ENCODE results near the gene TRPM5.

The TRPM5 gene

GRCh38 chr11:2420502-2421225 lies 23.6 kb downstream of the TRPM5 start:
- H3K4me1 Mint-ChIP-seq: peaks cover 3% of the 10 kb centered on the region
- CTCF ChIA-PET: interaction anchor here (0.6 to 10.3 kb wide), 26 partner anchors 9 to 472 kb away, joined by 3 to 279 read pairs (median 6); partner anchors contain the start of genes C11orf21, TSPAN32 and TSSC4
- DNase-seq: peak; percentile 80
- H3K27me3 Mint-ChIP-seq: no peaks in the 10 kb centered on the region
- no peak overlapping the region for H3K4me3 Mint-ChIP-seq
- H3K9me3 Mint-ChIP-seq: no peaks in the 10 kb centered on the region
- H3K27ac Mint-ChIP-seq: no peak overlapping the region
- no peaks in the 10 kb centered on the region for H3K36me3 Mint-ChIP-seq

GRCh38 chr11:2419638-2420501 lies 24.4 kb downstream of the TRPM5 start:
- no peak overlapping the region for H3K4me3 Mint-ChIP-seq

GRCh38 chr11:2418693-2419360 lies 25.5 kb downstream of the TRPM5 start:
- Mint-ChIP-seq H3K9me3 (no peaks in the 10 kb centered on the region), H3K27ac (no peak overlapping the region)
- DNase-seq: no peak

More at GRCh38 chr11:2419638-2420501, 24.4 kb downstream of the TRPM5 start:
- H3K4me1 Mint-ChIP-seq: peaks cover 3% of the 10 kb centered on the region
- no peaks in the 10 kb centered on the region for H3K9me3 Mint-ChIP-seq
- CTCF ChIA-PET: interaction anchor here (0.6 to 10.3 kb wide), 20 partner anchors 11 to 472 kb away, joined by 3 to 279 read pairs (median 8); partner anchors contain the start of genes C11orf21, TSPAN32 and TSSC4
- H3K36me3 Mint-ChIP-seq: no peaks in the 10 kb centered on the region
- peak; percentile 76 for DNase-seq
- H3K27ac Mint-ChIP-seq: no peak overlapping the region
- H3K27me3 Mint-ChIP-seq: no peaks in the 10 kb centered on the region

GRCh38 chr11:2417856-2418692 lies 26.2 kb downstream of the TRPM5 start:
- CTCF ChIA-PET: interaction anchor here (0.9 to 7.4 kb wide), 7 partner anchors 10 to 232 kb away, joined by 3 to 279 read pairs (median 7); partner anchors contain the start of genes C11orf21 and TSPAN32

More at GRCh38 chr11:2418693-2419360, 25.5 kb downstream of the TRPM5 start:
- no peak overlapping the region for H3K4me3 Mint-ChIP-seq
- CTCF ChIA-PET: interaction anchor here (0.6 to 10.3 kb wide), 15 partner anchors 9 to 233 kb away, joined by 3 to 279 read pairs (median 9); partner anchors contain the start of genes C11orf21, TSPAN32 and TSSC4
- no peaks in the 10 kb centered on the region for H3K27me3 Mint-ChIP-seq
- H3K4me1 Mint-ChIP-seq: peaks cover 3% of the 10 kb centered on the region
- no peaks in the 10 kb centered on the region for H3K36me3 Mint-ChIP-seq

GRCh38 chr11:2416765-2417164 lies 27.5 kb downstream of the TRPM5 start:
- Mint-ChIP-seq H3K36me3 (no peaks in the 10 kb centered on the region), H3K4me3 (no peak overlapping the region), H3K27ac (no peak overlapping the region), H3K27me3 (no peaks in the 10 kb centered on the region), H3K4me1 (peaks cover 3% of the 10 kb centered on the region), H3K9me3 (no peaks in the 10 kb centered on the region)
- DNase-seq: no peak
- CTCF ChIA-PET: interaction anchor here (7.4 kb wide), 1 partner anchor 113 kb away, joined by 279 read pairs; the partner anchor contains the start of genes C11orf21 and TSPAN32

More at GRCh38 chr11:2417856-2418692, 26.2 kb downstream of the TRPM5 start:
- H3K4me1 Mint-ChIP-seq: peaks cover 3% of the 10 kb centered on the region
- H3K9me3 Mint-ChIP-seq: no peaks in the 10 kb centered on the region
- H3K27ac Mint-ChIP-seq: no peak overlapping the region
- DNase-seq: no peak
- H3K36me3 Mint-ChIP-seq: no peaks in the 10 kb centered on the region
- H3K4me3 Mint-ChIP-seq: no peak overlapping the region
- H3K27me3 Mint-ChIP-seq: no peaks in the 10 kb centered on the region

GRCh38 chr11:2415601-2416380 lies 28.5 kb downstream of the TRPM5 start:
- H3K4me3 Mint-ChIP-seq: no peak overlapping the region
- DNase-seq: no peak
- no peaks in the 10 kb centered on the region for H3K27me3 Mint-ChIP-seq
- CTCF ChIA-PET: no interaction called here
- no peaks in the 10 kb centered on the region for H3K36me3 Mint-ChIP-seq
- H3K9me3 Mint-ChIP-seq: no peaks in the 10 kb centered on the region
- H3K27ac Mint-ChIP-seq: no peak overlapping the region
- H3K4me1 Mint-ChIP-seq: peaks cover 3% of the 10 kb centered on the region

- Mint-ChIP-seq H3K27ac (no peak overlapping the region), H3K27me3 (no peaks in the 10 kb centered on the region), H3K4me3 (no peak overlapping the region), H3K4me1 (peaks cover 3% of the 10 kb centered on the region), H3K36me3 (no peaks in the 10 kb centered on the region), H3K9me3 (no peaks in the 10 kb centered on the region)
- CTCF ChIA-PET: no interaction called here
- DNase-seq: no peak
Measured at GRCh38 chr11:2415171-2415570, 29.1 kb downstream of the TRPM5 start.

GRCh38 chr11:2414616-2415015 lies 29.7 kb downstream of the TRPM5 start:
- no peaks in the 10 kb centered on the region for H3K9me3 Mint-ChIP-seq
- CTCF ChIA-PET: no interaction called here
- no peak overlapping the region for H3K4me3 Mint-ChIP-seq
- H3K27ac Mint-ChIP-seq: no peak overlapping the region
- no peak for DNase-seq
- no peaks in the 10 kb centered on the region for H3K27me3 Mint-ChIP-seq
- H3K4me1 Mint-ChIP-seq: peaks cover under 1% of the 10 kb centered on the region
- H3K36me3 Mint-ChIP-seq: no peaks in the 10 kb centered on the region

- CTCF ChIA-PET: interaction anchor here (2.5 kb wide), 1 partner anchor 109 kb away, joined by 10 read pairs; no protein-coding TSS in a partner anchor
- H3K27me3 Mint-ChIP-seq: no peaks in the 10 kb centered on the region
- no peaks in the 10 kb centered on the region for H3K9me3 Mint-ChIP-seq
- no peak overlapping the region for H3K4me3 Mint-ChIP-seq
- H3K27ac Mint-ChIP-seq: no peak overlapping the region
- no peaks in the 10 kb centered on the region for H3K4me1 Mint-ChIP-seq
- H3K36me3 Mint-ChIP-seq: no peaks in the 10 kb centered on the region
- no peak for DNase-seq
Measured at GRCh38 chr11:2413742-2414579, 30.4 kb downstream of the TRPM5 start.

- H3K36me3 Mint-ChIP-seq: no peaks in the 10 kb centered on the region
Measured at GRCh38 chr11:2412323-2412722, 32.0 kb downstream of the TRPM5 start.

GRCh38 chr11:2411446-2412305 lies 32.6 kb downstream of the TRPM5 start:
- Mint-ChIP-seq H3K4me3 (no peak overlapping the region), H3K36me3 (no peaks in the 10 kb centered on the region), H3K27me3 (no peaks in the 10 kb centered on the region), H3K9me3 (no peaks in the 10 kb centered on the region), H3K4me1 (no peaks in the 10 kb centered on the region), H3K27ac (peak overlapping the region; percentile 47)
- CTCF ChIA-PET: interaction anchor here (1.7 to 2.5 kb wide), 2 partner anchors 9 to 106 kb away, joined by 5 to 10 read pairs; no protein-coding TSS in a partner anchor
- DNase-seq: no peak

More at GRCh38 chr11:2412323-2412722, 32.0 kb downstream of the TRPM5 start:
- DNase-seq: no peak
- Mint-ChIP-seq H3K27me3 (no peaks in the 10 kb centered on the region), H3K4me3 (no peak overlapping the region), H3K9me3 (no peaks in the 10 kb centered on the region), H3K4me1 (no peaks in the 10 kb centered on the region), H3K27ac (no peak overlapping the region)
- CTCF ChIA-PET: interaction anchor here (1.7 to 2.5 kb wide), 2 partner anchors 8 to 107 kb away, joined by 5 to 10 read pairs; no protein-coding TSS in a partner anchor

Measured in activated naive CD4-positive, alpha-beta T cell treated with anti-CD3 and anti-CD28 coated beads, Interleukin-2, amount 10 ng/mL, durations not matched to agents 7 days and 5 days (primary cell).